Kidney (tissue), 14 donors: Measurements from ENCODE around the gene CRADD. TPM values are rescaled to one million over a fixed set of nuclear protein-coding genes. Genes with fewer than 3 reads are reported as not detected.

Experiments
- DNase-seq, 5 donors: peaks; one replicate each; pipeline ENCODE4 v3.0.0-alpha.2; 2013 to 2020
- FAIRE-seq: peaks from 2 replicates; lab custom pipeline; 2012; peaks lifted over from hg19 to GRCh38; lab: Jason Lieb, UNC
- H3K27ac ChIP-seq, 2 donors: one replicate each; pipeline ENCODE4 v1.7.0; 2013; ENCODE audit warnings: low read depth in 2 of 2, low read length in 2 of 2, inconsistent platforms in 1 of 2
- H3K27me3 ChIP-seq: one replicate; pipeline ENCODE4 v1.7.1; 2013; ENCODE audit warnings: low read length, inconsistent platforms; ENCODE audit not compliant: control insufficient read depth, insufficient read depth
- H3K36me3 ChIP-seq, 3 donors: one replicate each; pipeline versions ENCODE4 v1.7.0 to v1.7.1; 2013; ENCODE audit warnings: low read length in 3 of 3, control low read depth in 1 of 3, inconsistent platforms in 1 of 3; ENCODE audit not compliant: insufficient read depth in 3 of 3, control insufficient read depth in 2 of 3
- H3K4me1 ChIP-seq, 3 donors: one replicate each; pipeline versions ENCODE4 v1.7.0 to v1.7.1; 2013; ENCODE audit warnings: low read length in 3 of 3, inconsistent platforms in 1 of 3, low read depth in 1 of 3; ENCODE audit not compliant: control insufficient read depth in 2 of 3, insufficient read depth in 2 of 3
- H3K4me3 ChIP-seq, 3 donors: one replicate each; pipeline versions ENCODE4 v1.7.0 to v1.8.1; 2013; ENCODE audit warnings: low read length in 3 of 3, control low read depth in 1 of 3, inconsistent platforms in 1 of 3
- H3K9ac ChIP-seq, 3 donors: one replicate each; pipeline versions ENCODE4 v1.7.0 to v1.7.1; 2013; ENCODE audit warnings: low read length in 3 of 3, control low read depth in 1 of 3, inconsistent platforms in 1 of 3
- H3K9me3 ChIP-seq, 3 donors: one replicate each; pipeline versions ENCODE4 v1.7.0 to v1.7.1; 2013; ENCODE audit warnings: low read length in 3 of 3, control low read depth in 1 of 3, inconsistent platforms in 1 of 3; ENCODE audit not compliant: control insufficient read depth in 2 of 3, insufficient read depth in 1 of 3
- intact Hi-C: fragments of 100-400 bp; cut with DNase I; formaldehyde crosslinking; loops from one replicate; pipeline ENCODE4 v1.11.1; 2022
- polyA plus RNA-seq: library from polyadenylated mRNA; stranded (reverse); fragments of 350-450 nt; fragmentation: Illumina TruSeq; extraction: RNeasy Lipid Tissue Mini Kit (QIAGEN cat#74804); gene quantifications from one replicate; pipeline ENCODE4 v1.2.3, GENCODE V29; 2014; ENCODE audit warnings: low read depth, low replicate concordance; ENCODE audit not compliant: insufficient read depth
- total RNA-seq: library from RNA; stranded (reverse); fragmentation: NEBNext Ultra II Directional; extraction: Animal tissue kit (Norgen Biotek cat#: 25700); gene quantifications from one replicate; pipeline ENCODE4 v1.2.1, GENCODE V29; 2021
- TF ChIP-seq, protein P1 (sequence below): IDR thresholded peaks from 3 replicates; pipeline ENCODE4 v1.5.1; 2012; ENCODE audit warnings: mild to moderate bottlenecking, moderate library complexity, borderline replicate concordance; ENCODE audit not compliant: insufficient read depth; ENCODE audit errors: extremely low read depth
- donor health status: control.
- donor health status: control.
- donor health status: control.
- donor health status: control.
- donor health status: control.
- donor health status: DM: yes; HTN: yes; CAD: no.
- donor health status: Normal renal cell carcinoma (clear cell type).

Gene CRADD
- total and polyA plus RNA-seq, 2 donors from 2014 or later: 19.1 to 28.8 TPM

GRCh38 chr12:93663006-93663728 lies 14.0 kb upstream of the CRADD start:
- Histone ChIP-seq H3K27me3 (no peaks in the 10 kb centered on the region), H3K9ac (no peak overlapping the region), H3K36me3 (no peaks in the 10 kb centered on the region), H3K4me1 (no peaks in the 10 kb centered on the region), H3K9me3 (no peaks in the 10 kb centered on the region), H3K27ac (no peak overlapping the region), H3K4me3 (no peak overlapping the region)
- TF ChIP-seq, protein P1, sequence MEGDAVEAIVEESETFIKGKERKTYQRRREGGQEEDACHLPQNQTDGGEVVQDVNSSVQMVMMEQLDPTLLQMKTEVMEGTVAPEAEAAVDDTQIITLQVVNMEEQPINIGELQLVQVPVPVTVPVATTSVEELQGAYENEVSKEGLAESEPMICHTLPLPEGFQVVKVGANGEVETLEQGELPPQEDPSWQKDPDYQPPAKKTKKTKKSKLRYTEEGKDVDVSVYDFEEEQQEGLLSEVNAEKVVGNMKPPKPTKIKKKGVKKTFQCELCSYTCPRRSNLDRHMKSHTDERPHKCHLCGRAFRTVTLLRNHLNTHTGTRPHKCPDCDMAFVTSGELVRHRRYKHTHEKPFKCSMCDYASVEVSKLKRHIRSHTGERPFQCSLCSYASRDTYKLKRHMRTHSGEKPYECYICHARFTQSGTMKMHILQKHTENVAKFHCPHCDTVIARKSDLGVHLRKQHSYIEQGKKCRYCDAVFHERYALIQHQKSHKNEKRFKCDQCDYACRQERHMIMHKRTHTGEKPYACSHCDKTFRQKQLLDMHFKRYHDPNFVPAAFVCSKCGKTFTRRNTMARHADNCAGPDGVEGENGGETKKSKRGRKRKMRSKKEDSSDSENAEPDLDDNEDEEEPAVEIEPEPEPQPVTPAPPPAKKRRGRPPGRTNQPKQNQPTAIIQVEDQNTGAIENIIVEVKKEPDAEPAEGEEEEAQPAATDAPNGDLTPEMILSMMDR: no peak
- DNase-seq (peak in 2 of 5 donors; percentile 24 to 39), FAIRE-seq (no peak)
- intact Hi-C loops: no loop called here

- TF ChIP-seq, protein P1: no peak
- intact Hi-C loops: no loop called here
- no peak for FAIRE-seq
- DNase-seq: no peak
- no peaks in the 10 kb centered on the region for H3K4me1 ChIP-seq
- H3K27ac ChIP-seq: no peak overlapping the region
- H3K9ac ChIP-seq: no peak overlapping the region
- no peaks in the 10 kb centered on the region for H3K36me3 ChIP-seq
- H3K9me3 ChIP-seq: no peaks in the 10 kb centered on the region
- no peaks in the 10 kb centered on the region for H3K27me3 ChIP-seq
- H3K4me3 ChIP-seq: no peak overlapping the region
Observed at GRCh38 chr12:93663729-93664084, 13.5 kb upstream of the CRADD start.

GRCh38 chr12:93664573-93665138 lies 12.5 kb upstream of the CRADD start:
- no peak overlapping the region for H3K27ac ChIP-seq
- H3K27me3 ChIP-seq: no peaks in the 10 kb centered on the region
- no peaks in the 10 kb centered on the region for H3K36me3 ChIP-seq
- intact Hi-C loops: no loop called here
- H3K9me3 ChIP-seq: no peaks in the 10 kb centered on the region
- H3K9ac ChIP-seq: no peak overlapping the region
- FAIRE-seq: no peak
- no peak overlapping the region for H3K4me3 ChIP-seq
- DNase-seq: no peak
- H3K4me1 ChIP-seq: no peaks in the 10 kb centered on the region
- TF ChIP-seq, protein P1: no peak

GRCh38 chr12:93667672-93668071 lies 9.5 kb upstream of the CRADD start:
- intact Hi-C loops: no loop called here
- no peaks in the 10 kb centered on the region for H3K4me1 ChIP-seq
- no peaks in the 10 kb centered on the region for H3K9me3 ChIP-seq
- TF ChIP-seq, protein P1: no peak
- H3K36me3 ChIP-seq: no peaks in the 10 kb centered on the region
- H3K9ac ChIP-seq: no peak overlapping the region
- H3K27ac ChIP-seq: no peak overlapping the region
- FAIRE-seq (no peak), DNase-seq (no peak)
- no peaks in the 10 kb centered on the region for H3K27me3 ChIP-seq
- H3K4me3 ChIP-seq: no peak overlapping the region
